Effector memory CD4-positive, alpha-beta T cell (primary cell): ENCODE measurements around the gene ZNRD2.

Experiments used
- DNase-seq, 3 donors: peaks; one replicate each; pipeline ENCODE4 v3.0.0-alpha.2; 2020
- H3K27ac ChIP-seq: 2 replicates; pipeline ENCODE4 v1.7.0; 2013; ENCODE audit warnings: mild to moderate bottlenecking, low read length, moderate library complexity; ENCODE audit not compliant: insufficient read depth, poor library complexity, severe bottlenecking
- H3K27me3 ChIP-seq: replicated peaks from 2 replicates; pipeline ENCODE4 v1.7.0; 2013; ENCODE audit warnings: mild to moderate bottlenecking, low read length; ENCODE audit not compliant: insufficient read depth, control insufficient read depth, poor library complexity, severe bottlenecking
- H3K36me3 ChIP-seq: 2 replicates; pipeline ENCODE4 v1.7.0; 2013; ENCODE audit warnings: mild to moderate bottlenecking, low read length, moderate library complexity; ENCODE audit not compliant: control insufficient read depth, insufficient read depth
- H3K4me1 ChIP-seq: 2 replicates; pipeline ENCODE4 v1.7.0; 2013; ENCODE audit warnings: low read length, mild to moderate bottlenecking; ENCODE audit not compliant: control insufficient read depth, insufficient read depth, poor library complexity, severe bottlenecking
- H3K4me3 ChIP-seq: 2 replicates; pipeline ENCODE4 v1.7.0; 2013; ENCODE audit warnings: low read length, low read depth, mild to moderate bottlenecking; ENCODE audit not compliant: insufficient read depth, poor library complexity, severe bottlenecking
- H3K9me3 ChIP-seq: 2 replicates; pipeline ENCODE4 v1.7.0; 2013; ENCODE audit warnings: mild to moderate bottlenecking, low read length, moderate library complexity; ENCODE audit not compliant: control insufficient read depth

ZNRD2 gene

GRCh38 chr11:65574109-65574810 lies 4.0 kb downstream of the ZNRD2 start:
- H3K27ac ChIP-seq = peak overlapping the region; percentile 98
- no peaks in the 10 kb centered on the region for H3K9me3 ChIP-seq
- no peaks in the 10 kb centered on the region for H3K27me3 ChIP-seq
- H3K4me3 ChIP-seq = peak overlapping the region; percentile 64
- peak; percentile 85 to 92 (median 88) for DNase-seq
- H3K4me1 ChIP-seq = peaks cover 67% of the 10 kb centered on the region
- H3K36me3 ChIP-seq = peaks cover 2% of the 10 kb centered on the region

GRCh38 chr11:65574811-65575567 lies 4.7 kb downstream of the ZNRD2 start:
- Histone ChIP-seq H3K36me3 (peaks cover 9% of the 10 kb centered on the region), H3K9me3 (no peaks in the 10 kb centered on the region), H3K27me3 (no peaks in the 10 kb centered on the region), H3K27ac (peak overlapping the region; percentile 98), H3K4me3 (peak overlapping the region; percentile 55), H3K4me1 (peaks cover 62% of the 10 kb centered on the region)
- DNase-seq = no peak

- Histone ChIP-seq H3K27me3 (no peaks in the 10 kb centered on the region), H3K36me3 (peaks cover 17% of the 10 kb centered on the region), H3K27ac (peak within 1 kb of the TSS; percentile 98), H3K4me1 (peaks cover 60% of the 10 kb centered on the region), H3K4me3 (peak within 1 kb of the TSS; percentile 59), H3K9me3 (no peaks in the 10 kb centered on the region)
- DNase-seq = peak; percentile 69 to 80 (median 76)
These were observed 5.4 kb downstream of the ZNRD2 start, which contains the start of gene EHBP1L1 for GRCh38 chr11:65575568-65576231. Gene EHBP1L1 (plus strand): TSS chr11:65576053. CDS start chr11:65576303, 250 bp downstream.

- peaks cover 23% of the 10 kb centered on the region for H3K36me3 ChIP-seq
These were observed 6.1 kb downstream of the ZNRD2 start for GRCh38 chr11:65576232-65576866.

GRCh38 chr11:65576867-65577755 lies 6.8 kb downstream of the ZNRD2 start:
- Histone ChIP-seq H3K4me1 (peaks cover 46% of the 10 kb centered on the region), H3K9me3 (no peaks in the 10 kb centered on the region), H3K36me3 (peaks cover 30% of the 10 kb centered on the region), H3K4me3 (peak overlapping the region; percentile 59), H3K27me3 (no peaks in the 10 kb centered on the region), H3K27ac (peak overlapping the region; percentile 98)
- peak in 1 of 3 donors; percentile 34 for DNase-seq

More at GRCh38 chr11:65576232-65576866, 6.1 kb downstream of the ZNRD2 start:
- Histone ChIP-seq H3K4me3 (peak overlapping the region; percentile 59), H3K27me3 (no peaks in the 10 kb centered on the region), H3K4me1 (peaks cover 54% of the 10 kb centered on the region), H3K27ac (peak overlapping the region; percentile 98), H3K9me3 (no peaks in the 10 kb centered on the region)
- DNase-seq = no peak

- no peak for DNase-seq
- H3K4me1 ChIP-seq = peaks cover 44% of the 10 kb centered on the region
- H3K27ac ChIP-seq = peak overlapping the region; percentile 98
- H3K27me3 ChIP-seq = no peaks in the 10 kb centered on the region
- H3K36me3 ChIP-seq = peaks cover 34% of the 10 kb centered on the region
- H3K4me3 ChIP-seq = peak overlapping the region; percentile 59
- no peaks in the 10 kb centered on the region for H3K9me3 ChIP-seq
These were observed 7.5 kb downstream of the ZNRD2 start for GRCh38 chr11:65577756-65578109.

GRCh38 chr11:65578134-65578533 lies 7.9 kb downstream of the ZNRD2 start:
- H3K4me1 ChIP-seq = peaks cover 44% of the 10 kb centered on the region
- no peak overlapping the region for H3K4me3 ChIP-seq
- H3K27ac ChIP-seq = peak overlapping the region; percentile 98
- no peaks in the 10 kb centered on the region for H3K27me3 ChIP-seq
- no peak for DNase-seq
- H3K9me3 ChIP-seq = no peaks in the 10 kb centered on the region
- peaks cover 34% of the 10 kb centered on the region for H3K36me3 ChIP-seq

GRCh38 chr11:65578667-65579066 lies 8.4 kb downstream of the ZNRD2 start:
- Histone ChIP-seq H3K4me1 (peaks cover 39% of the 10 kb centered on the region), H3K9me3 (no peaks in the 10 kb centered on the region), H3K36me3 (peaks cover 34% of the 10 kb centered on the region), H3K27me3 (no peaks in the 10 kb centered on the region), H3K27ac (peak overlapping the region; percentile 98), H3K4me3 (no peak overlapping the region)
- no peak for DNase-seq

GRCh38 chr11:65579291-65579690 lies 9.0 kb downstream of the ZNRD2 start:
- peaks cover 35% of the 10 kb centered on the region for H3K4me1 ChIP-seq
- H3K27me3 ChIP-seq = no peaks in the 10 kb centered on the region
- H3K36me3 ChIP-seq = peaks cover 40% of the 10 kb centered on the region
- no peak overlapping the region for H3K4me3 ChIP-seq
- no peak for DNase-seq
- no peak overlapping the region for H3K27ac ChIP-seq
- H3K9me3 ChIP-seq = no peaks in the 10 kb centered on the region
